PC-9 (cell line): ENCODE data around the gene NFKBIE. TPM values are rescaled to one million over a fixed set of nuclear protein-coding genes. Genes with fewer than 3 reads are reported as not detected.

Experiments used
- BruUV-seq: library from RNA; stranded (reverse); fragments of 400-500 nt; replicated peaks from 2 replicates; lab custom pipeline; 2021; lab: Mats Ljungman, UMichigan
- CTCF ChIA-PET: fragments of 300-600 bp; sonication (Branson Sonifier 250); formaldehyde crosslinking; loops from one replicate; lab custom pipeline; 2022; ENCODE audit warnings: antibody characterized with exemption; lab: Charles Lee
- POLR2A ChIA-PET: fragments of 300-600 bp; sonication (Branson Sonifier 250); formaldehyde crosslinking; loops from one replicate; lab custom pipeline; 2022; ENCODE audit warnings: antibody characterized with exemption; ENCODE audit not compliant: unreplicated experiment; lab: Charles Lee
- DNase-seq, 2 experiments: peaks; one replicate each; pipeline versions ENCODE4 v3.0.0 to v3.0.0-alpha.2; 2015 to 2022; ENCODE audit warnings: mixed read lengths in 1 of 2
- H2AFZ ChIP-seq: fragments of 200-600 bp; sonication (generic); 2 replicates; pipeline ENCODE4 v1.8.1; 2017; ENCODE audit warnings: antibody characterized with exemption
- H3F3A ChIP-seq: fragments of 200-600 bp; sonication (generic); 2 replicates; pipeline ENCODE4 v1.8.1; 2017; ENCODE audit warnings: antibody characterized with exemption, mild to moderate bottlenecking, low read depth; ENCODE audit not compliant: insufficient read depth
- H3K27ac ChIP-seq: fragments of 200-600 bp; sonication (generic); 2 replicates; pipeline ENCODE4 v1.6.1; 2016; ENCODE audit warnings: mixed run types
- H3K27me3 ChIP-seq: fragments of 200-600 bp; sonication (generic); 2 replicates; pipeline ENCODE4 v1.6.1; 2016; ENCODE audit warnings: low read depth, mixed run types; ENCODE audit not compliant: insufficient read depth
- H3K36me3 ChIP-seq: fragments of 200-600 bp; sonication (generic); 2 replicates; pipeline ENCODE4 v1.6.1; 2016; ENCODE audit warnings: low read depth, mixed run types
- H3K4me1 ChIP-seq: fragments of 200-600 bp; sonication (generic); replicated peaks from 2 replicates; pipeline ENCODE4 v1.6.1; 2016; ENCODE audit warnings: mixed run types; ENCODE audit not compliant: insufficient read depth
- H3K4me2 ChIP-seq: fragments of 200-600 bp; sonication (generic); 2 replicates; pipeline ENCODE4 v1.6.1; 2017; ENCODE audit warnings: mixed run types
- H3K4me3 ChIP-seq: fragments of 200-600 bp; sonication (generic); 2 replicates; pipeline ENCODE4 v1.6.1; 2016; ENCODE audit warnings: mixed run types
- H3K79me2 ChIP-seq: fragments of 200-600 bp; sonication (generic); 2 replicates; pipeline ENCODE4 v1.6.1; 2017; ENCODE audit warnings: low read depth, mixed run types
- H3K9me2 ChIP-seq: fragments of 200-600 bp; sonication (generic); 2 replicates; pipeline ENCODE4 v1.8.1; 2017; ENCODE audit warnings: mild to moderate bottlenecking; ENCODE audit not compliant: insufficient read depth
- H3K9me3 ChIP-seq: fragments of 200-600 bp; sonication (generic); 2 replicates; pipeline ENCODE4 v1.8.1; 2016; ENCODE audit warnings: low read depth; ENCODE audit not compliant: insufficient read depth
- H4K20me1 ChIP-seq: fragments of 200-600 bp; sonication (generic); 2 replicates; pipeline ENCODE4 v1.8.1; 2017; ENCODE audit not compliant: insufficient read depth
- EZH2 ChIP-seq: fragments of 200-600 bp; sonication (generic); IDR thresholded peaks from 2 replicates; pipeline ENCODE4 v1.8.0; 2017; ENCODE audit warnings: antibody characterized with exemption, low read depth
- intact Hi-C: fragments of 100-400 bp; cut with micrococcal nuclease; formaldehyde crosslinking; loops from one replicate; pipeline ENCODE4 v1.10.0; 2022; ENCODE audit not compliant: unreplicated experiment
- total RNA-seq: library from RNA; stranded (reverse); gene quantifications from 2 replicates; pipeline ENCODE4 v1.2.3, GENCODE V29; 2021
- TF ChIP-seq, protein P1 (sequence below): fragments of 200-600 bp; sonication (generic); conservative IDR thresholded peaks from 2 replicates; pipeline ENCODE4 v1.6.1; 2017; ENCODE audit warnings: mixed run types, antibody characterized with exemption, mild to moderate bottlenecking, moderate library complexity

Gene NFKBIE
- total RNA-seq, 1 experiment from 2014 or later: 7.6 TPM

GRCh38 chr6:44284867-44285266 is 19.5 kb upstream of the NFKBIE start:
- no peak overlapping the region for H3K27ac ChIP-seq
- H3K9me2 ChIP-seq: no peaks in the 10 kb centered on the region
- H3K4me1 ChIP-seq: no peaks in the 10 kb centered on the region
- no peaks in the 10 kb centered on the region for H4K20me1 ChIP-seq
- H3F3A ChIP-seq: no peaks in the 10 kb centered on the region
- no peaks in the 10 kb centered on the region for H3K36me3 ChIP-seq
- H3K27me3 ChIP-seq: peaks cover 93% of the 10 kb centered on the region
- H3K4me2 ChIP-seq: no peak overlapping the region
- H3K9me3 ChIP-seq: no peaks in the 10 kb centered on the region
- no TSS peak for BruUV-seq
- H3K79me2 ChIP-seq: no peaks in the 10 kb centered on the region
- DNase-seq: no peak
- no peak overlapping the region for H3K4me3 ChIP-seq
- ChIA-PET CTCF (no interaction called here), POLR2A (no interaction called here)
- intact Hi-C loops: no loop called here
- TF ChIP-seq, protein P1, sequence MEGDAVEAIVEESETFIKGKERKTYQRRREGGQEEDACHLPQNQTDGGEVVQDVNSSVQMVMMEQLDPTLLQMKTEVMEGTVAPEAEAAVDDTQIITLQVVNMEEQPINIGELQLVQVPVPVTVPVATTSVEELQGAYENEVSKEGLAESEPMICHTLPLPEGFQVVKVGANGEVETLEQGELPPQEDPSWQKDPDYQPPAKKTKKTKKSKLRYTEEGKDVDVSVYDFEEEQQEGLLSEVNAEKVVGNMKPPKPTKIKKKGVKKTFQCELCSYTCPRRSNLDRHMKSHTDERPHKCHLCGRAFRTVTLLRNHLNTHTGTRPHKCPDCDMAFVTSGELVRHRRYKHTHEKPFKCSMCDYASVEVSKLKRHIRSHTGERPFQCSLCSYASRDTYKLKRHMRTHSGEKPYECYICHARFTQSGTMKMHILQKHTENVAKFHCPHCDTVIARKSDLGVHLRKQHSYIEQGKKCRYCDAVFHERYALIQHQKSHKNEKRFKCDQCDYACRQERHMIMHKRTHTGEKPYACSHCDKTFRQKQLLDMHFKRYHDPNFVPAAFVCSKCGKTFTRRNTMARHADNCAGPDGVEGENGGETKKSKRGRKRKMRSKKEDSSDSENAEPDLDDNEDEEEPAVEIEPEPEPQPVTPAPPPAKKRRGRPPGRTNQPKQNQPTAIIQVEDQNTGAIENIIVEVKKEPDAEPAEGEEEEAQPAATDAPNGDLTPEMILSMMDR: no peak
- TF ChIP-seq EZH2: no peak
- no peak overlapping the region for H2AFZ ChIP-seq

GRCh38 chr6:44284121-44284520 is 18.8 kb upstream of the NFKBIE start:
- Histone ChIP-seq H2AFZ (no peak overlapping the region), H3K4me3 (no peak overlapping the region), H4K20me1 (no peaks in the 10 kb centered on the region), H3K9me3 (no peaks in the 10 kb centered on the region), H3K4me2 (no peak overlapping the region), H3K4me1 (no peaks in the 10 kb centered on the region), H3K27ac (no peak overlapping the region), H3K27me3 (peaks cover 87% of the 10 kb centered on the region), H3K79me2 (no peaks in the 10 kb centered on the region), H3F3A (no peaks in the 10 kb centered on the region), H3K36me3 (no peaks in the 10 kb centered on the region), H3K9me2 (no peaks in the 10 kb centered on the region)
- no TSS peak for BruUV-seq
- DNase-seq: no peak
- no peak for TF ChIP-seq EZH2
- TF ChIP-seq, protein P1: no peak
- intact Hi-C loops: no loop called here
- ChIA-PET POLR2A (no interaction called here), CTCF (no interaction called here)

DNA sequence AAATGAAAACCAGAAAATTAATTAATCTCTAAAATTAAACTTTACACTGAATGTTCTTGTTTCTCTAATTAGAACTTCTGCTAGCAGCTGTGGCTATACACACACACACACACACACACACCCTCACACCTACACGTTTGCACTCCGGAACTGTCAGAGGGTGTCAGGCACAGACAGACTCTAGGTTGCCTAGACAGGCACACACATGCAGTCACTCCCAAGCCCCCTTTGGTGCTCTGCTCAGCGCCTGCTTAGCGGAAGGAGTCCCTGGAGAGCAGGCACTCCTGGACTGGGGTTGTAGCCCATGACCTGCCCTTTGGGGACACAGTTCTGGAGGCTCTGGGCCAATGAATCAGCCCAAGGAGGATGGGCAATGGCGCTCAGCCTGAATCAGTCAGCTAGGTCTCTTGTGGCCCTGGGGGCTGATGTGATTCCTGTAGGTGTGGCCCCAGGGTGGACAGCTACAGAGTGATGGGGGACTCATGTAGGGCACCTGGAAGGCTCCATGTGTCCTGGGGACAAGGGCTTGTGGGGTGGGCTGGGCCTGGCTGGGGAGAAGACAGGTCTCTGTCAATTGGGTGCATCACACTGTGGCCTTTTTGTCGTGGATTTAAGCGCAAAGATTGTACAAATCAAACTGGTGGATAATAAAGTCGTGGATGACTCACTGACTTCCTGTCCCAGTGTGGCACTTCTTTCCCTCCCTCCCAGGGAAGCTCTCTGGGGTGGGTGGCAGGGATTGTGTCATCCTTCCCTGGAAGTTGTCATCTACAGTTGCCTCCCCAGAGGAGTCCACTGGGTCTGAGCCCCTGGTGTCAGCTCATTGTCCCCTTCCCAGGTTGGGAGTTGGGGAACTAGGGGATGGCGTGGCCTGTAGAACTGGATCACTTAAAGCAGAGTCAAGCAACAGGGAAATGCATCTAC is 13.7 kb upstream of the NFKBIE start:
- Histone ChIP-seq H3K9me3 (no peaks in the 10 kb centered on the region), H3K9me2 (no peaks in the 10 kb centered on the region), H3K36me3 (no peaks in the 10 kb centered on the region), H3K27me3 (peaks cover 40% of the 10 kb centered on the region), H3K4me2 (no peak overlapping the region), H4K20me1 (no peaks in the 10 kb centered on the region), H3K4me1 (no peaks in the 10 kb centered on the region), H3K27ac (no peak overlapping the region), H2AFZ (no peak overlapping the region), H3K79me2 (no peaks in the 10 kb centered on the region), H3K4me3 (no peak overlapping the region), H3F3A (no peaks in the 10 kb centered on the region)
- no peak for DNase-seq
- no TSS peak for BruUV-seq
- CTCF ChIA-PET: interaction anchor here (0.6 kb wide), 1 partner anchor 18 kb away, joined by 4 read pairs; no protein-coding TSS in a partner anchor
- intact Hi-C loops: no loop called here
- no peak for TF ChIP-seq EZH2
- TF ChIP-seq, protein P1: no peak
- POLR2A ChIA-PET: interaction anchor here (0.6 kb wide), 2 partner anchors 26 to 34 kb away, joined by 3 to 6 read pairs; no protein-coding TSS in a partner anchor
